Tibial artery (tissue), 4 donors: Measurements from ENCODE around the gene SYK.

Source experiments
- DNase-seq, 2 donors: peaks; one replicate each; pipeline ENCODE4 v3.0.0-alpha.2; 2019
- H3K27ac ChIP-seq, 2 donors: fragments of 200-600 bp; sonication (generic) in 1 of 2; 1 replicate in 1 of 2; 2 replicates in 1 of 2; pipeline ENCODE4 v1.5.1; 2018 to 2019; ENCODE audit warnings: mild to moderate bottlenecking in 1 of 2
- H3K27me3 ChIP-seq, 2 donors: fragments of 200-600 bp; sonication (generic) in 1 of 2; one replicate each; pipeline versions ENCODE4 v1.5.1 to v1.6.0; 2016 to 2019
- H3K36me3 ChIP-seq, 3 donors: fragments of 200-600 bp; sonication (generic) in 2 of 3; one replicate each; pipeline ENCODE4 v1.5.1; 2016 to 2019; ENCODE audit warnings: mild to moderate bottlenecking in 2 of 3
- H3K4me1 ChIP-seq, 4 donors: fragments of 200-600 bp; sonication (generic) in 2 of 4; 1 replicate in 3 of 4; 2 replicates in 1 of 4; pipeline ENCODE4 v1.5.1; 2016 to 2019
- H3K4me3 ChIP-seq, 2 donors: fragments of 200-600 bp; sonication (generic) in 1 of 2; 1 replicate in 1 of 2; 2 replicates in 1 of 2; pipeline ENCODE4 v1.5.1; 2018 to 2019; ENCODE audit warnings: mild to moderate bottlenecking in 2 of 2
- H3K9me3 ChIP-seq, 3 donors: fragments of 200-600 bp; sonication (generic) in 1 of 3; one replicate each; pipeline ENCODE4 v1.5.1; 2016 to 2019
- intact Hi-C: fragments of 100-400 bp; cut with DNase I; formaldehyde crosslinking; loops from one replicate; pipeline ENCODE4 v1.15.0; 2023; ENCODE audit warnings: low total_unique reads
- TF ChIP-seq, protein P1 (sequence below), 2 experiments: fragments of 200-600 bp in 1 of 2; fragments of 450-650 bp in 1 of 2; IDR thresholded peaks; one replicate each; pipeline ENCODE4 v1.5.1; 2017 to 2019; ENCODE audit warnings: antibody characterized with exemption in 2 of 2, mild to moderate bottlenecking in 1 of 2, moderate library complexity in 1 of 2

The SYK gene

GRCh38 chr9:90926936-90927335, 125.3 kb downstream of the SYK start:
- TF ChIP-seq, protein P1, sequence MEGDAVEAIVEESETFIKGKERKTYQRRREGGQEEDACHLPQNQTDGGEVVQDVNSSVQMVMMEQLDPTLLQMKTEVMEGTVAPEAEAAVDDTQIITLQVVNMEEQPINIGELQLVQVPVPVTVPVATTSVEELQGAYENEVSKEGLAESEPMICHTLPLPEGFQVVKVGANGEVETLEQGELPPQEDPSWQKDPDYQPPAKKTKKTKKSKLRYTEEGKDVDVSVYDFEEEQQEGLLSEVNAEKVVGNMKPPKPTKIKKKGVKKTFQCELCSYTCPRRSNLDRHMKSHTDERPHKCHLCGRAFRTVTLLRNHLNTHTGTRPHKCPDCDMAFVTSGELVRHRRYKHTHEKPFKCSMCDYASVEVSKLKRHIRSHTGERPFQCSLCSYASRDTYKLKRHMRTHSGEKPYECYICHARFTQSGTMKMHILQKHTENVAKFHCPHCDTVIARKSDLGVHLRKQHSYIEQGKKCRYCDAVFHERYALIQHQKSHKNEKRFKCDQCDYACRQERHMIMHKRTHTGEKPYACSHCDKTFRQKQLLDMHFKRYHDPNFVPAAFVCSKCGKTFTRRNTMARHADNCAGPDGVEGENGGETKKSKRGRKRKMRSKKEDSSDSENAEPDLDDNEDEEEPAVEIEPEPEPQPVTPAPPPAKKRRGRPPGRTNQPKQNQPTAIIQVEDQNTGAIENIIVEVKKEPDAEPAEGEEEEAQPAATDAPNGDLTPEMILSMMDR (IDR thresholded peaks at IDR 0.05), result no peak
- Histone ChIP-seq H3K4me1 (peaks cover 0 to 11% (median 3%) of the 10 kb centered on the region in 4 donors), H3K4me3 (no peak overlapping the region), H3K36me3 (no peaks in the 10 kb centered on the region), H3K27ac (no peak overlapping the region), H3K9me3 (no peaks in the 10 kb centered on the region), H3K27me3 (no peaks in the 10 kb centered on the region)
- DNase-seq, result no peak
- intact Hi-C loops, result no loop called here

DNA sequence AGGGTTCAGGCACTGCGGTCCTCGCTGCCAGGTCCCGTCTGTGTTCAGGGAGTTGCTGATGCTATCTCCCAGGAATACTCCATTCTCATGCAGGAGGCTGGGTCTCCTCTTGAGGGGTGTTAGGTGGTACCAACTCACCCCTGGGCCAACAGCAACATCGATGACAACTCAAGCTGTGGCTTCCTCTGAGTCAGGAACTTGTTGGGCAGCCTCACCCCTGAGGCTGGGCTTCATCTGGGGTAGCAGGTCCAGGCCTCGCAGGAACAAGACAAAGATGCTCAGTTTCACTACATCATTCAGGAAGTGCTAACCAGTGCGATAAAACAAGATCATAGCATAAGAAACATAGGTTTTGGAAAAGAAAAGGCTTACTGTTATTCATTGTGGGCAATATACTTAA, 125.9 kb downstream of the SYK start:
- Histone ChIP-seq H3K27me3 (peaks cover 0 to 2% of the 10 kb centered on the region in 2 donors), H3K4me3 (no peak overlapping the region), H3K9me3 (no peaks in the 10 kb centered on the region), H3K4me1 (peaks cover 0 to 11% (median 3%) of the 10 kb centered on the region in 4 donors), H3K36me3 (no peaks in the 10 kb centered on the region), H3K27ac (no peak overlapping the region)
- DNase-seq, result no peak
- intact Hi-C loops, result no loop called here
- TF ChIP-seq, protein P1 (IDR thresholded peaks at IDR 0.05), result no peak

- no peaks in the 10 kb centered on the region for H3K36me3 ChIP-seq
- H3K4me1 ChIP-seq, result peaks cover 0 to 11% (median 3%) of the 10 kb centered on the region in 4 donors
- no peak overlapping the region for H3K4me3 ChIP-seq
- TF ChIP-seq, protein P1 (IDR thresholded peaks at IDR 0.05), result no peak
- peaks cover 0 to 2% of the 10 kb centered on the region in 2 donors for H3K27me3 ChIP-seq
- no peak for DNase-seq
- no peaks in the 10 kb centered on the region for H3K9me3 ChIP-seq
- intact Hi-C loops, result no loop called here
- no peak overlapping the region for H3K27ac ChIP-seq
Measured at GRCh38 chr9:90929626-90930025, 128.0 kb downstream of the SYK start.

DNA sequence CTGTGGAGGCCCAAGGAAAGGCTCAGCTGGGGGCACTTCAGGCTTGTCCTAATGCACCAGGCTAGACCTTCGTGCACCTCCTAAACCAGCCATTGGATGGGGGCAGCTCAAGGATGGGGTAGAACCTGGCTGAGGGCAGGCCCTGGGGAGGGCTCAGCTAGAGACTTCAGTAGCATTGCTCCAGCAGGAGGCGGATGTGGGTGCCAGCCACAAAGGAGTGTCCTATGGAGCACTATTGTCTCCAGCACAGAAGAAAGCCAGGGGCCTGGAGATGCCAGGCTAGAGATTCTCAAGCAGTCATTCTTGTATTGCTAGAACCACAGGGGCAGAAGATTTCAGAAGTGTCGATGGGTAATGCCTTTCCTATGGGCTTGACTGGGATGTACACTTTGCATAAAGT, 131.8 kb downstream of the SYK start:
- H3K4me1 ChIP-seq, result no peaks in the 10 kb centered on the region
- intact Hi-C loops, result no loop called here

GRCh38 chr9:90939351-90939750, 137.7 kb downstream of the SYK start:
- TF ChIP-seq, protein P1 (IDR thresholded peaks at IDR 0.05), result no peak

More for the DNA sequence above, 131.8 kb downstream of the SYK start:
- H3K27ac ChIP-seq, result no peak overlapping the region
- H3K4me3 ChIP-seq, result no peak overlapping the region
- TF ChIP-seq, protein P1 (IDR thresholded peaks at IDR 0.05), result no peak
- peaks cover 0 to 2% of the 10 kb centered on the region in 2 donors for H3K27me3 ChIP-seq
- no peaks in the 10 kb centered on the region for H3K9me3 ChIP-seq
- DNase-seq, result no peak
- no peaks in the 10 kb centered on the region for H3K36me3 ChIP-seq

GRCh38 chr9:90940280-90940679, 138.7 kb downstream of the SYK start:
- peaks cover 0 to 6% (median 0%) of the 10 kb centered on the region in 3 donors for H3K9me3 ChIP-seq
- intact Hi-C loops, result no loop called here
- no peaks in the 10 kb centered on the region for H3K4me1 ChIP-seq
- TF ChIP-seq, protein P1 (IDR thresholded peaks at IDR 0.05), result no peak
- no peak overlapping the region for H3K4me3 ChIP-seq
- no peaks in the 10 kb centered on the region for H3K36me3 ChIP-seq
- H3K27ac ChIP-seq, result no peak overlapping the region
- H3K27me3 ChIP-seq, result no peaks in the 10 kb centered on the region
- DNase-seq, result no peak

More at GRCh38 chr9:90939351-90939750, 137.7 kb downstream of the SYK start:
- no peak for DNase-seq
- no peak overlapping the region for H3K4me3 ChIP-seq
- H3K36me3 ChIP-seq, result no peaks in the 10 kb centered on the region
- peaks cover 0 to 6% (median 0%) of the 10 kb centered on the region in 3 donors for H3K9me3 ChIP-seq
- H3K4me1 ChIP-seq, result no peaks in the 10 kb centered on the region
- no peak overlapping the region for H3K27ac ChIP-seq
- intact Hi-C loops, result no loop called here
- H3K27me3 ChIP-seq, result no peaks in the 10 kb centered on the region
